Muscle of arm (tissue), 12 donors: Measurements from ENCODE around the gene ARMC6. TPM values are rescaled to one million over a fixed set of nuclear protein-coding genes. Genes with fewer than 3 reads are reported as not detected.
A peak's percentile ranks its signal among the peaks of the same experiment; 100 is the strongest.
"Not testable (repeated sequence)": the region's sequence is repeated elsewhere in the genome, so short reads cannot be mapped to it uniquely, and the experiment has no call there.

Experiments
- DNase-seq: peaks from one replicate; pipeline ENCODE4 v3.0.0-alpha.2; 2013
- polyA plus RNA-seq, 12 donors: library from polyadenylated mRNA; unstranded; fragments of 120-200 nt; gene quantifications; one replicate each; pipeline ENCODE4 v1.2.1, GENCODE V29; 2013; ENCODE audit not compliant: insufficient read length in 12 of 12

Gene ARMC6
- polyA plus RNA-seq, 12 donors: 17.5 to 54.8 (median 23.2) TPM; not detected in 1

GRCh38 chr19:19105365-19106055, 72.1 kb downstream of the ARMC6 start:
- peak; percentile 46 for DNase-seq

DNA sequence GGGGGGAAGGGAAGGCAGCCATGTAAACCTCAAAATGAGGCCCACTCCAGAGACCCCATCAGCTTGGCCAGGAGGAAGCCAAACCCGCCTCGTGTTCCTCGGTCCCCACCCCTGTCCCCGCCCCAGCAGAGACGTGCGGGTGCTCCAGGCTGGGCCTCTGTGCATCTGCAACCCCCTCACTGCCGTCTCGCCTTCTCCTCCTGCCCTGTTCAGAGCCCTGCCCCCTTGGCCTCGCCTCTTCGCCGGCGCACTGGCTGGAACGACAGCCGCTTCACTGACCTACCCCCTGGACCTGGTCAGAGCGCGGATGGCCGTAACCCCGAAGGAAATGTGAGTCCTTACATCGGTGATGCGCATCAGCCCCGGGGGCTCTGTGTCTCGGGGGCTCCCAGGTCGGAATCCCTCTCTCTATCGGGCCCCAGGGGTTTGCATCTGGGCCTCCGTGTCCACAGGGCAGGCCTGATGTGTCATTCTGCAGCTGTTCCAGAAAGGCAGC, 72.7 kb downstream of the ARMC6 start:
- no peak for DNase-seq

GRCh38 chr19:19106938-19107337, 73.5 kb downstream of the ARMC6 start:
- DNase-seq: not testable (repeated sequence)

DNA sequence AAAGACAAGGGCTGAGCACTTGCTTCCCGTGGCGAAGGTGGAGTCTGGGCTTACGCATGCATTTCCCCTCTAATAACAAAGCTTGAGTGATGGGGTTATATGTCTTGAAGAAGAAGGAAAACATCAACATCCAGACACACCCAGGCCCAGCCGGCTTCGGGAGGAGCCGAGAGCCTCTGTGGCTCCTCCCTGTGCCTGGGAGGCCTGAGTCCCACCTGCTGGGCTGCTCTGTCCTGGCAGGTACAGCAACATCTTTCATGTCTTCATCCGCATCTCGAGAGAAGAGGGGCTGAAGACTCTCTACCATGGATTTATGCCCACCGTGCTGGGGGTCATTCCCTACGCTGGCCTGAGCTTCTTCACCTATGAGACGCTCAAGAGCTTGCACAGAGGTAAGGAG, 74.3 kb downstream of the ARMC6 start:
- DNase-seq: no peak

Other genes with a start within 250 kb of the ARMC6 start
- gene COMP, start 242.3 kb upstream of the ARMC6 start, polyA plus RNA-seq: 10 to 100 TPM in 5 of 12 donors, 1 to 10 TPM in 5, not detected in 2; 3.2 to 30.9 (median 9.2) TPM
- gene UPF1, start 201.6 kb upstream of the ARMC6 start, polyA plus RNA-seq: 10 to 100 TPM in 11 of 12 donors, not detected in 1; 25.3 to 86.6 (median 33.8) TPM
- gene CERS1, start 137.4 kb upstream of the ARMC6 start, polyA plus RNA-seq: 10 to 100 TPM in 11 of 12 donors, not detected in 1; 15.8 to 49.2 (median 30.5) TPM
- 10 to 100 TPM in 11 of 12 donors, not detected in 1; 55.2 to 96.3 (median 71.7) TPM for gene COPE, start 114.2 kb upstream of the ARMC6 start, polyA plus RNA-seq
- gene DDX49, start 113.9 kb upstream of the ARMC6 start, polyA plus RNA-seq: 10 to 100 TPM in 11 of 12 donors, not detected in 1; 29.4 to 45.6 (median 34.8) TPM
- gene HOMER3, start 92.4 kb upstream of the ARMC6 start, polyA plus RNA-seq: 10 to 100 TPM in 11 of 12 donors, not detected in 1; 46.8 to 83.7 (median 56.3) TPM
- 10 to 100 TPM in 11 of 12 donors, not detected in 1; 48.8 to 93.0 (median 60.4) TPM for gene SUGP2, start 86 bp upstream of the ARMC6 start, polyA plus RNA-seq
- 10 to 100 TPM in 6 of 12 donors, 1 to 10 TPM in 5, not detected in 1; 7.2 to 20.2 (median 10.2) TPM for gene SLC25A42, start 30.4 kb downstream of the ARMC6 start, polyA plus RNA-seq
- 10 to 100 TPM in 11 of 12 donors, not detected in 1; 13.3 to 30.7 (median 21.5) TPM for gene TMEM161A, start 104.9 kb downstream of the ARMC6 start, polyA plus RNA-seq
- gene MEF2B, start 136.7 kb downstream of the ARMC6 start, polyA plus RNA-seq: 1 to 10 TPM in 8 of 12 donors, under 1 TPM in 2, not detected in 2; 0.66 to 3.4 (median 1.5) TPM
- gene BORCS8, start 158.5 kb downstream of the ARMC6 start, polyA plus RNA-seq: 10 to 100 TPM in 8 of 12 donors, 1 to 10 TPM in 3, not detected in 1; 8.6 to 15.4 (median 11.8) TPM
- gene RFXANK, start 158.7 kb downstream of the ARMC6 start, polyA plus RNA-seq: 100 to 1,000 TPM in 1 of 12 donors, 10 to 100 TPM in 10, not detected in 1; 44.3 to 143 (median 52.1) TPM
- 10 to 100 TPM in 3 of 12 donors, 1 to 10 TPM in 7, not detected in 2; 6.8 to 13.2 (median 9.2) TPM for gene NR2C2AP, start 169.8 kb downstream of the ARMC6 start, polyA plus RNA-seq
- gene NCAN, start 178.4 kb downstream of the ARMC6 start, polyA plus RNA-seq: 1 to 10 TPM in 1 of 12 donors, under 1 TPM in 8, not detected in 3; 0.05 to 1.3 (median 0.16) TPM
- gene TM6SF2, start 239.7 kb downstream of the ARMC6 start, polyA plus RNA-seq: 1 to 10 TPM in 10 of 12 donors, not detected in 2; 1.3 to 4.1 (median 2.5) TPM